HG03460 (cell line): Measurements from ENCODE around the gene LATS2.
"Not testable (repeated sequence)": the region's sequence is repeated elsewhere in the genome, so short reads cannot be mapped to it uniquely, and the experiment has no call there.

Experiments
- ATAC-seq: cut with Tn5 transposase; IDR thresholded peaks from one replicate; pipeline ENCODE4 v1.9.1; 2021; ENCODE audit not compliant: unreplicated experiment

The LATS2 gene

DNA sequence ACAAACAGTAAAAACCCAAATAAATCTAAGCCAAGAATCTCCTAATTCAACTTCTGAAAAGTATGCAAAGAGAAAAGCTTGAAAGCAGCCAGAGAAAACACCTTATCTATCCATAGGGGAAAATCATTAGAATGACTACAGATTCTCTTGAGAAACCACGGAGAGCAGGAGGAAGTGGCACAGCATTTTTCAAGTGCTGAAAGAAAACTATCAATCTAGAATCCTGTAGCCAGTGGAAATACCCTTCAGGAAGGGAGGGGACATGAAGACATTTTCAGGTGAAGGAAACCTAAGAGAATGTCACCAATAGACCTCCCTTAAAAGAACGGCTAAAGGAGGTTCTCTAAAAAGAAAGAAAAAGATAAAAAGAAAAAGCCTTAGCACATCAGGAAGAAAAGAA is 92.6 kb downstream of the LATS2 start:
- ATAC-seq, result no peak

GRCh38 chr13:20967340-20967739 is 94.0 kb downstream of the LATS2 start:
- ATAC-seq, result no peak

DNA sequence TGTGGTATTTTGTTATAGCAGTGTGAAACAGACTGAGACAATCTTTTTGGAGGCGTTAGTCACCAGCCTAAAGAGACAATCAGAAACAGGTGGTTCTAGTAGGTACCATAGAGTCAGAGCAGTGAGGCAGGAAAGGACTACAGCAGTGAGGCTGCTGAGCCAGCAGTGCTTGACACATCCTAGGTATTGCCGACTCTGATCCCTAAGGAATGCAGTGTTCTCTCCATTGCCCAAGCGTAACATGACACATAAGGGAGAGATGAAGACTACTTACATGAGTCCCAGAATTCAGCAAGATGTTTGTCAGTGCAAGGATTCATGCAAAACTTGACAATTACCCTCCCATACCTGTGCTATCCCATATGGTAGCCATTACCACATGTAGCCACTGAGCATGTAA is 96.5 kb downstream of the LATS2 start:
- no peak for ATAC-seq

GRCh38 chr13:20961663-20962062 is 99.7 kb downstream of the LATS2 start:
- not testable (repeated sequence) for ATAC-seq

DNA sequence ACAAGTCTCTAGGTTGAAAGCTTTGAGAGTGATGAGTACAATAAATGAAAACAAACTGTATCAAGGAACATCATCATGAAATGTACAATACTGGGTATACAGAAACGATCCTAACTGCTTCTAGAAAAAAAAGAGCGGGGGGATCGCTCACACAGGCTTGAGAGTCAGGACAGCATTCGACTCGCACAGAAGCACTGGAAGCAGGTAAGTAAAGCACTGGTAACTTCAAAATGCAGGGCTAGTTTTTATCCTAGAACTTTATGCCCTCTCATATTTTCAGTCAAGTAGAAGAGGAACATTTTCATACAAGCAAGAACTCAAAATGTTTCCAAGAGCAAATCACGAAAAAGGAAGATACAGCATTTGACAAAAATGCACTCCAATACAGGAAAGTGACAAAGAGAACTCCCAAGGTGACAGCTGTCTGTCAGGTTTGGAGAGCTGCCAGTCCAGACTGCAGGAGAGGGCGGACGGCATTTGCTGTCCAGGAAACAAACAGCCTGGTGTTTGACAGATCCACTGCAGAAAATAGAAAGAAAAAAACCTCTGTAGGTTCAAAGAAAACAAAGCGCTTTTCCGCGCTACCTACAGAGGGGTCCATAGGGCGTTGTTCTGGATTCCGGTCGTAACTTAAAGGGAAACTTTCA is 100.6 kb downstream of the LATS2 start:
- ATAC-seq, result no peak

- not testable (repeated sequence) for ATAC-seq
These were observed 104.3 kb downstream of the LATS2 start for GRCh38 chr13:20957049-20957620.

DNA sequence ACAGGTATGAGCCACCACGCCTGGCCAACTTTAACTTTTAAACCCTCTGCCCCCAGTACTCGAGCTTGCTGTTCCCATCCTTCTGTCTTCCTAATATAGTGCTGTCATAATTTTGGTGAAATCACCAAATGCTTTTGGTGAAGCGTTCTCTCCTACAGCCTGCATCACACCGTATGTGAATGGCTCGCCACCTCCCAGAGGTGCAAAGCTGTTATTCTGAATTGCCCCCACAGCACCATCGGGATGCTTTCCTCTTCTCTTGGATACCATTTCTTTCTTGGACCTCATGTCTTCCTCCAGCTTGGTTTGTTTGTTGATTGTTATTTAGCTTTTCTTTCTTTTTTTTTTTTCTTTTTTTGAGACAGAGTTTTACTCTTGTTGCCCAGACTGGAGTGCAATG is 105.9 kb downstream of the LATS2 start:
- no peak for ATAC-seq

GRCh38 chr13:20953245-20953931 is 108.0 kb downstream of the LATS2 start:
- ATAC-seq, result no peak

DNA sequence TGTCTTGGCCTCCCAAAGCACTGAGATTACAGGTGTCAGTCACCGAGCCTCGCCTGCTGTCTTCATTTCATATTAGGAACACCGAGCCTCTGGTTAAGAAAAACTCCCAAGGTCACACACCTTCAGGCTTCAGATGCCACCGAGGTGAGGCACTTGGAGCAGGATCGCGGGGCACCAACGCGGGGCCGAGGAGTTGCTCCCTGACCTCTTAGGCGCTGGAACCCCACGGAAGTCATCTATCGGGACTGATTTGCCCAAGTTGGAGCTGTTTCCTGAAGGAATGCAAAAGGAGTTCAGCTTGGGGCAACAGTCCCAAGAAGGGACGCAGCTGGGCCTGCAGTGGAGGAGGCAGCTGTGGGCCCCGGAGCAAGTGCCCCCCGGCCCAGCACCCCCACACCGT is 108.5 kb downstream of the LATS2 start:
- ATAC-seq, result no peak

- not testable (repeated sequence) for ATAC-seq
These were observed 113.4 kb downstream of the LATS2 start for GRCh38 chr13:20948001-20948400.

GRCh38 chr13:20945952-20946383 is 115.4 kb downstream of the LATS2 start:
- no peak for ATAC-seq

DNA sequence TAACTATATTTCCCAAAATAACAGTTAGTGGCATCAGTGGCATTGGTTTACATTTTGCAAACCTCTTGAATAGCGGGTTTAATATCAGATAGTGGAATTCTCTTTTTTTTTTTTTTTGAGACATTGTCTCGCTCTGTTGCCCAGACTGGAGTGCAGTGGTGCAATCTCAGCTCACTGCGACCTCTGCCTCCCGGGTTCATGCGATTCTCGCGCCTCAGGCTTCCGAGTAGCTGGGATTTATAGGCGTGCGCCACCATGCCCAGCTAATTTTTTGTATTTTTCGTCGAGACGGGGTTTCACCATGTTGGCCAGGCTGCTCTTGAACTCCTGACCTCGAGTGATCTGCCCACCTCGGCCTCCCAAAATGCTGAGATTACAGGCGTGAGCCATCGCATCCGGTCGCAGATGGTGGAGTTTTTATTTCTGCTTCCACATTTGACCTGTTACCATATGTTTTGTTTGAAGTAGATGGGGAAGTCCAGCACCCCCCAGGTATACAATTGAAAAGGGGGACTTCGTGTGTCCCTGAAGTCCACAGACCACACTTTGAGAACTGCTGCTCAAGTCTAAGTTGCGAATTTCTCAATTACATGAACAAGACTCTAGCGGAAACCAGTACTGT is 118.3 kb downstream of the LATS2 start:
- no peak for ATAC-seq

GRCh38 chr13:20940511-20940910 is 120.9 kb downstream of the LATS2 start:
- not testable (repeated sequence) for ATAC-seq

- no peak for ATAC-seq
These were observed 121.3 kb downstream of the LATS2 start for GRCh38 chr13:20940083-20940482.

- ATAC-seq, result no peak
These were observed 121.7 kb downstream of the LATS2 start for GRCh38 chr13:20939662-20940061.

- ATAC-seq, result no peak
These were observed 123.1 kb downstream of the LATS2 start for GRCh38 chr13:20938302-20938701.

DNA sequence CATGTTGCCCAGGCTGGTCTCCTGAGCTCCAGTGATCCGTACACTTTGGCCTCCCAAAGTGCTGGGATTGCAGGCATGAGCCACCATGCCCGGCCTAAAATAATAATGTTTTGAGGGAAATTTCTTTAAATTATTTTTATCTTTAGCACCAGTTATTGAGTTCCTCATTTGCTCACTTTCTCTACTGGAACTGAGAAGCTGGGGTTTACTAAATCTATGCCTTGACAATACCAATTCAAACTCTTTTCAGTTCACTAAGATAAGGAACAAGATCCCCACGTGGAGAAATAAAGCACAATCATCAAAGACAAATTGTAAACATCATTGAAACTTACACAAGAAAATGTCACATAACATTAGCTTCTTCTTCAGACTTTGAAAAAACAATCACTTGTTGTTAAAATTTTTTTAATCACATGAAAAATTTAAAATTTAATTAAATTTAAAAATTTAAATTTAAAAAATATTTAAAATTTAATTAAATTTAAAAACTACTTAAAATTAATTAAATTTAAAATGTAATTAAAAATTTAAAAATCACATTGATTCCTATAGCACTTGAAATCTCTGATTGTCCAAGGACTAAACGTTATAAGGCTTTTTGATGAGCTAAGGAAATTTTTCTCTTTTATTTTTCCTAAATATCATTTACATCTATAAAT is 133.7 kb downstream of the LATS2 start:
- ATAC-seq, result no peak

DNA sequence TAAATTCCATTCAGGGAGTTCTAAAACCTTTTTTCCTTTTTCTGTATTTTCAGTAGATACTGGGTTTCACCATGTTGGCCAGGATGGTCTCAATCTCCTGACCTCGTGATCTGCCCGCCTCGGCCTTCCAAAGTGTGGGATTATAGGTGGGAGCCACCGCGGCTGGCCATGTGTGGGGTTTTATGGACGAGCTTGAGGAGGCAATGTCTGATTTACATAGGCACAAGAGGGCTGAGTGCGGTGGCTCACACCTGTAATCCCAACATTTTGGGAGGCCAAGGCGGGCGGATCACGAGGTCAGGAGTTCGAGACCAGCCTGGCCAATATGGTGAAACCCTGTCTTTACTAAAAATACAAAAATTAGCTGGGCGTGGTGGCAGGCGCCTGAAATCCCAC is 136.0 kb downstream of the LATS2 start:
- ATAC-seq, result not testable (repeated sequence)

DNA sequence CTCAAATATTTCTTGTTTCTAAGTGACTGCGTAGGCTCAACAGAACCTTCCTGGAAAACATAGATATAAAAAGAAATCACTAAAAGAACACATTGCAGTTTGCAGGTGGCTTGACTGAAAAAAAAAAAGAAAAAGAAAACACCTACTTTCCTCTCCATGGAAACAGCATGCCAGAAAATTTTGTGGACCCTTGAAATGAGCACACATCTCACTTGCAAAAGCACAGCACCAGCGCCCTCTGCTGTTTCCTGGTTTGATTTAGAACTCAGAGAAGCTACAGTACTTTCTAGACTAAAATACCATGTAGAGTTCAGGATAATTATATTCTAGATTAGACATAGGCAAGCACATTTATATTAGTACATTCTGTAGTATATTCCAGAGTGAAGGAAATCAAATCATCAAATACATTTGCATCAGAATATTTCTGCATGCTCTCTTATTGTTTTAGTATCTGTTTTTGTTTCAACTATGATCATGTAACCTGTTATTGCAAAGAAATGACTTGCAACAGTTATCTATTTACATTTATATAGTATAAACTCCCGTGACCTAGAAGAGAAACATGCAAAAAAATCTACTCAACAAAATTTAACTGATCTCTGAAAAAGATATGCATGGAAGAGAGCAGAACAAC is 136.5 kb downstream of the LATS2 start:
- ATAC-seq, result no peak

DNA sequence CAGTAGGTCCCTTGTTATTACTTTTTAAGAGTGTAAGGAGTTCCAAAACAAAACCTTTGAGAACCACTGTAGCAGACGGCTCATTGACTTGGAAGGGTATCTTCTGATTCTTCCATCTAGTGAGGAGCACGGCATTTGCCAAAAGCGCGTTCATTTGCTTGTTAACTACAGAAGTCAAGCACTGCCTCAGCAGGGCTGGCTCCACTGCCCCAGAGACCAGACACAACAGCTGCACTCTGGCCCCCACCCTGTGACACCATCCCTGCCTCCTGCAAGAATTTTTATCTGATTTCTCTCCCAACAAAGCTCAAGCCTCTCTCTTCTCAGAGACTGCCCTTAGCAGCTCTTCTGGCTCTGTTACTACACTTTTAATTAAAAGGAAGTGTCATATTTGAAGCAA is 138.1 kb downstream of the LATS2 start:
- ATAC-seq, result no peak
